NCI-H524 treated with DMSO at 0.1 percent for 48 hours (cell line): ENCODE measurements around the gene BBLN.
A peak's percentile ranks its signal among the peaks of the same experiment; 100 is the strongest.
"Not testable (repeated sequence)": the region's sequence is repeated elsewhere in the genome, so short reads cannot be mapped to it uniquely, and the experiment has no call there.

Source experiments
- DNase-seq: peaks from one replicate; lab custom pipeline; 2025; lab: John Stamatoyannopoulos, UW

The BBLN gene

DNA sequence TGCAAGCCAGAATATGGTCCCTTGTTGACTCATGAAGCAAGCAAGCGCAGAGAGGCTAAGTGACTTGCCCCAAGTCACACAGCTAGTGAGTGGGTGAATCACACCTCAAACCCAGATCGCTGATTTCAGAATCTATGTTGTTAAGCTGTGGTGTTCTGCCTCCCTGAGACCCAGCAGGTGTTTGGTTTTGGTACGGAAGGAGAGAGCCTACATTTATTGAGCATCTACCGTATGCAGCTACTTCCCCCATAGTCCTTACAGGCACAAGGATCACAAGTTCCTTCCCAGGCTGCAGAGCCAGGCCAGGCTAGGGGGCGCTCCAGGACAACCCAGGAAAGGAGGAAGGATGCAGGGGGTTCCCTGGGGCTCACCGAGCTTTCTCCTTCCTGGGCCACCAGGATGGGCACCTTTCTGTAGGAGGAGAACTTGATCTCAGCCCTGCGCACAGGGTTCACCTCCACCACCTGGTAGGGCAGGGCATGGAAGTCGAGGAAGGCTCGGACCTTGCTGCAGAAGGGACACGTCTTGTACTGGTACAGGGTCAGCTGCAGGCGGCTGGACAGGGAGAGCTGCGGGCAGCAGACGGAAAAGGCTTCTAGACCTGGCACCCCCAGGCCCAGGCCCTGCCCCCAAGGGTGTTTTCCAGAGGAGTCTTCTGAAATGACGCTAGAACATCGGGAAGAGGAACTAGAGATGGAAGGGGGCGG lies 35.0 kb upstream of the BBLN start:
- no peak for DNase-seq

DNA sequence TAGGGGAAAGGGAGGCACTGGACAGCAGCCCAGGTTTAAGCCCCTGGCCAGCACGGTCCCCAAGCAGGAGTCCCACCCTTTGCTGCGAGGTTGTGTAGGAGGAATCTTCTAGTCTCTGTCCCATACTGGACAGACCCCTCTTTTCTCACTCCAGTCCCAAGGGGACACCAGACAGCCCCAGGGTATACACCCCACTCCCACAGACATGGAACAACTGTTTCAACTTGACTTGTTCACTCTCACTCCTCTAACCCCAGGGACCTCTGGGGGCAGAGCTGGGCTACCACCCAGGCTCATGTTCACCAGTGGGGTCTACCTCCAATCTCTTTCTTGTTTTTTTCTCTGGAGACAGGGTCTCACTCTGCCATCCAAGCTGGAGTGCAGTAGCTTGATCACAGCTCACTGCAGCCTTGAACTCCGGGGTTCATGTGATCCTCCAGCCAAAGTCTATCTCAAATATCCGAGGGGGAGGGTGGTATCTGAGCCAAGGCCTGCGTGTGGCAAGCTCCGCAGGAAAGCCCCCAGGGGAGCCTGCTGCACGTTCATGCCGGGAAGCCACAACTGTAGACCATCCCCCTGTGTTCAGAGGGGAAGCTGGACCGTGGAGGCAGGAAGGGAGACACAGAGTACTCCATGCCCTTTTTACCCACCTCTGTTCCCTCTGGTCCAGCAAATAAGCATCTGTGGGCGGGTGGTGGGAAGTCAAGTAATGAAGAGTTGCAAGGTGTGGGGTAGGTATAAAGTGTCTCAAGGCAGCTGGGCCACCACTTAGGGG lies 34.3 kb upstream of the BBLN start:
- no peak for DNase-seq

GRCh38 chr9:128127568-128127989 lies 32.5 kb upstream of the BBLN start, which contains the start of gene PTGES2:
TSS of gene PTGES2 (minus strand) at chr9:128127729. CDS start at chr9:128127717, 12 bp downstream.
- no peak for DNase-seq

GRCh38 chr9:128127990-128128835 lies 31.9 kb upstream of the BBLN start:
- peak; percentile 58 for DNase-seq

GRCh38 chr9:128128836-128129590 lies 31.1 kb upstream of the BBLN start:
- DNase-seq: no peak

DNA sequence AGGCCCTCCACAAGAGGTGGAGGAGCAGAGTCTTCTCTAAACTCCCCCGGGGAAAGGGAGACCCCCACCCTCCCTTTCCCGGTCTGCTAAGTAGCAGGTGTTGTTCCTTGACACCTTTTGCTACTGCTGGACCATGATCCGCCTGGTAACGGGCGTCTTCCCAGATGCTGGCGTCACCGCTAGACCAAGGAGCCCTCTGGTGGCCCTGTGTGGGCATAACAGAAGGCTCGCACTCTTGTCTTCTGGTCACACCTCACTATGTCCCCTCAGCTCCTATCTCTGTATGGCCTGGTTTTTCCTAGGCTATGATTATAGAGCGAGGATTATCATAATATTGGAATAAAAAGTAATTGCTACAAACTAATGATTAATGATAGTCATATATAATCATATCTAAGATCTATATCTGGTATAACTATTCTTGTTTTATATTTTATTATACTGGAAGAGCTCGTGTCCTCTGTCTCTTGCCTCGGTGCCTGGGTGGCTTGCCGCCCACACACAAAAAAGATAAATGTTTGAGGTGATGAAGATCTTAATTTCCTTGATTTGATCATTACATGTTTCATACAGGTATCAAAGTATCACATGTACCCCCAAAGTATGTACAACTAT lies 30.0 kb upstream of the BBLN start:
- not testable (repeated sequence) for DNase-seq

- not testable (repeated sequence) for DNase-seq
Observed at GRCh38 chr9:128130651-128131050, 29.4 kb upstream of the BBLN start.

- not testable (repeated sequence) for DNase-seq
Observed at GRCh38 chr9:128131346-128131745, 28.7 kb upstream of the BBLN start.

GRCh38 chr9:128132139-128132538 lies 27.9 kb upstream of the BBLN start:
- DNase-seq: peak; percentile 51

GRCh38 chr9:128135561-128135960 lies 24.5 kb upstream of the BBLN start:
- not testable (repeated sequence) for DNase-seq

GRCh38 chr9:128136816-128137793 lies 23.0 kb upstream of the BBLN start:
- DNase-seq: no peak

DNA sequence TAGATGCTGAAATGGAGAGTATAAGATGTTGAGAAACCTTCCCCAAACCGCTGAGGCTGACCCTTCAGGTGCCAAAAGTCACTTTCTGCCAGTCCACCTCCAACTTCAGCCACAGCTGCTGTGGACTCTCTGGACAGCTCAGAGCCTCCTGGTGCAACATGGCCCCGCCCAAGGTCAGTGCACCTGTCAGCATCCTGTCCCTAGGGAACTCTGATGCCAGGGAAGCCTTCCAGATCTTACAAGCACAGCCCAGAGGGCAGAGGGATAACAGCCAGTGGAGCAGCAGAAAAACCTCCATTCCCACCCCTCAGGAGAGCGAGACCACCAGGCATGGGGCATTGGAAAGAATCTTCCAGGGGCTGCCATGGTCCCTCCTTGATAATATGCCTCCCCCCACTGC lies 22.1 kb upstream of the BBLN start:
- DNase-seq: no peak

GRCh38 chr9:128139621-128140020 lies 20.4 kb upstream of the BBLN start:
- no peak for DNase-seq

DNA sequence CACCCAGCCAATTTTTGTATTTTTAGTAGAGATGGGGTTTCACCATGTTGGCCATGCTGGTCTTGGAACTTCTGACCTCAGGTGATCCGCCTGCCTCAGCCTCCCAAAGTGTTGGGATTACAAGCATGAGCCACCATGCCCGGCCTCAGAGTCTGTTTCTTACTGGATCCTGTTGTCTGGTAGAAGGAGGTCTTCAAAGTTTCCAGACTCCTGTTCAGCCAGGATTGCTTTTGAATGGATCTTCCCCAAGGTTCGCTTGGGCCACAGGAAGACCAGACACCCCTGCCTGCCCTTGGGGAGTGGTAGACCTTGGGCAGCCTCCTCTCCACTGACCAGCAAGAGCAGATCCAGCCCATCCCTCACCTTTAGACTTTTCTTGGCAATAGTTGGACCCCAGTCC lies 18.5 kb upstream of the BBLN start:
- DNase-seq: no peak

DNA sequence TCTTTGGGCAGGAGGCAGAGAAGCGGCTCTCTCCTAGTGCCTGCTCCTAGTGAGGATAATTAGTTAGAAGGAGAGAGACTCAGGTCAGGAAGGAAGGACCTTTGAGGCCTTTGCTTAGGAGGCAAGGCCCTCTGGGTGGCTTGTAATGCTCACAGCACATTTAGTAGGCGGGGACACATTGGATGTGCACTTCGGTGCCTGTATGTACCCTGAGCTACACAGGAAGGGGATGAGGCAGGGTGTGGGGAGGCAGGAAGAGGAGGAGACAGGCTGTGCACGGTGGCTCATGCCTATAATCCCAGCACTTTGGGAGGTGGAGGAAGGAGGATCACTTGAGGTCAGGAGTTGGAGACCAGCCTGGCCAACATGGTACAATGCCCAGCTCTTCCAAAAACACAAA lies 18.0 kb upstream of the BBLN start:
- no peak for DNase-seq

DNA sequence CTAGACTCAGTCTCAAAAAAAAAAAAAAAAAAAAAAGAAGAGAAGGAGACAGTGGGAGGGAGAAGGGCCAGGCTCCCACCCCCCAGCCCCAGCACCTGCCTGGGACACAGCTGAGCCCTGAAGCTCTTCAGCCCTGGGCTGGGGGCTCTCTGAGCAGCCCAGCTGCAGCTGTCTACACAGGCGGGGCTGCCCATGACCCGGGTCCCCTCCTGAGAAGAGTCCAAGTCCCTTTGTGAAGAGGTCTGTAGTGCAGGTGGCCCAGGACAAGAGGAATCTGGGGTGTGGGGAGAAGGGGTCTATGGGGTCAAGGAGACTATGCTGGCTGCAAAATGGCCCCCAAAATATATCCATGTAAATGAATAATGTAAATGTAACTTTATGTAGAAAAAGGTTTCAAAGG lies 17.5 kb upstream of the BBLN start:
- DNase-seq: no peak

DNA sequence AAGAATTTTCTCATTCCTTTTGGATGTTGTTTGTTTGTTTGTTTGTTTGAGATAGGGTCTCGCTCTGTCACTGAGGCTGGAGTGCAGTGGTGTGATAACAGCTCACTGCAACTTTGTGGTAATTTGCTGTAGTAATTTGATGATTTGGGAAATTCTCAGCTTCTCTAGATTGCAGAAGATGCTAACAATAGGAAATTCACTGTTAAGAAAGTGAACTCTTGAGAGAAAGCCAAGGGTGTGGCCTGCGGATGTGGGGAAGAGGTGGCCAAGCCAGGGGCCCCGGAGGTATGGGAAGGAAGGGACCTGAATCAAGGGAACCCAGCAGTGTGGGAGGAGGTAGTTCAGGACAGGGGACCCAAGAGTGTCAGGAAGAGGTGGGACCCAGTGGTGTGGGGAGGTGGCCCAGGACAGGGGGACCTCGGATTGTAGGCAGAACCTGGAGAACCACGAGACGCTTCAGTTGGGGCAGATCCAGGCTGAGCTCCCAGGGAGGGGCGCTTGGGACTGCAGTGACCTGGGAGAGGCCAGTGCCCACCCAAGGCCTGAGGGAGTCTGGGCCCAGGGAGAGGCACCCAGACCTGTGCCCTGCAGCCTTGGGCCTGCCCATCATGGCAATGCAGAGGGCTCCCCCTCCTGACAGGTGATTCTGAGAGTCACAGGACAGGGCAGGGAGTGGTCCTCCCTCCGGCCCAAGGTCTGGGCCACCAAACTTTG lies 16.4 kb upstream of the BBLN start:
- DNase-seq: no peak

DNA sequence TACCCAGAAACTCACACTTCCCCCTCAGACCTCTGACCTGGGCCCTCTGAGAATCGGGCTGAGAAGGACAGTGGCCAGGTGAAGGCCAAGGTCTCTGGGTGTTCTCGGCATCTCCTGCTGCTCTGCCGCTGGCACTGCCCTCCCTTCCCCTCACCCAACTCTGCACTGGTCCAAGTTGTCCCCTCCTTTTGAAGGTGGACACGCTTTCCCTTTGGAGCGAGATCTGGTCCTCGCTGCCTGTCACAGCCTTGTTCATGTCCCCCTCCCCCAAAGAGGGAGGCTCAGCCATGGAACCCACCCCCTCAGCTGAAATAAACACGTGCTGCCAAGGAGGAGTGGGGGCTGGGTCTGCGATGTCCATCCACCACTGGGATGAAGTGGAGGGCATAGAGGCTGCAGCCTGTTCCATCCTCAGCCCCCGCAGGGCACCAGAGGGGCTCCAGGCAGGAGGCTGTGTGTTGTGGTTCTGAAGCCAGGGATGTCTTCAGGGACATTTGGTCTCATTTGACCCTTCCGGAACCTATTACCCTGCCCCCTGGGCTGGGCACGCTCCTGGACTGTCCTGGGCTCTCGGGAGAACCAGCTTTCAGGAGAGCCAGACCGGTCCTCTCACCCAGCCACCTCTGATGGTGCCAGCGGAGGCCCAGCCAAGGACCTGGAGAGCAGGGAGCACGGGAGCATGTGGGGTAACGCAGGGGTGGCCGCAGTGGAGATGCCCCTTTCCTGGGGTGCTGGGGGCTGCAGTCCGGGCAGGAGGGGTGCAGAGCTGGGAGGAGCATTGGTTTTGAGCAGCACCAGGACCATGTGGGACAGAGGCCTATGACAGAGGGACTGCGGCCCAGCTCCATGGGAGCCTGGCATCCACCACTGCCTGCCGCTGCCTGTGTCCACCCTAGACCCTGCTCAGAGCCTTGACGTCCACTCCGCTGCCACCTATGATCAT lies 15.6 kb upstream of the BBLN start:
- DNase-seq: no peak
